ENCODE data around the gene FBLIM1.
A peak's percentile ranks its signal among the peaks of the same experiment; 100 is the strongest.
"Not testable (repeated sequence)": the region's sequence is repeated elsewhere in the genome, so short reads cannot be mapped to it uniquely, and the experiment has no call there.

The FBLIM1 gene

GRCh38 chr1:15803380-15803779 lies 44.8 kb downstream of the FBLIM1 start:
- peak; percentile 38 for TF ChIP-seq CTCF (IDR thresholded peaks at IDR 0.05; ENCODE audit: low read depth, low read length)
- TF ChIP-seq POLR2A (IDR thresholded peaks at IDR 0.05; ENCODE audit: extremely low read depth, insufficient read length) = no peak
- peak; percentile 46 for DNase-seq (ENCODE audit: low read depth)
- no peak overlapping the region for H3K4me3 ChIP-seq (ENCODE audit: low read depth, low read length)

- DNase-seq (ENCODE audit: low read depth) = no peak
- TF ChIP-seq MYC (IDR thresholded peaks at IDR 0.05; ENCODE audit: low read depth, low read length) (no peak), POLR2A (IDR thresholded peaks at IDR 0.05; ENCODE audit: extremely low read depth, insufficient read length) (no peak), MAX (IDR thresholded peaks at IDR 0.05; ENCODE audit: low read depth, low read length) (no peak), CTCF (IDR thresholded peaks at IDR 0.05; ENCODE audit: low read depth, low read length) (no peak)
- no peak overlapping the region for H3K4me3 ChIP-seq (ENCODE audit: low read depth, low read length)
Measured at GRCh38 chr1:15804060-15804459, 45.5 kb downstream of the FBLIM1 start.

- no peak overlapping the region for H3K4me3 ChIP-seq (ENCODE audit: low read depth, low read length)
- no peak for TF ChIP-seq MAX (IDR thresholded peaks at IDR 0.05; ENCODE audit: low read depth, low read length)
- TF ChIP-seq CTCF (IDR thresholded peaks at IDR 0.05; ENCODE audit: low read depth, low read length) = no peak
- TF ChIP-seq MYC (IDR thresholded peaks at IDR 0.05; ENCODE audit: low read depth, low read length) = no peak
- no peak for TF ChIP-seq POLR2A (IDR thresholded peaks at IDR 0.05; ENCODE audit: extremely low read depth, insufficient read length)
- no peak for DNase-seq (ENCODE audit: low read depth)
Measured at GRCh38 chr1:15807121-15807520, 48.5 kb downstream of the FBLIM1 start.

GRCh38 chr1:15807549-15807948 lies 49.0 kb downstream of the FBLIM1 start, which contains the start of gene UQCRHL:
Gene UQCRHL (minus strand): TSS chr1:15807649. CDS start chr1:15807649, 0 bp downstream.
- not testable (repeated sequence) for H3K4me3 ChIP-seq (ENCODE audit: low read depth, low read length); DNase-seq (ENCODE audit: low read depth)

GRCh38 chr1:15808955-15809354 lies 50.4 kb downstream of the FBLIM1 start:
- H3K4me3 ChIP-seq (ENCODE audit: low read depth, low read length) = no peak overlapping the region
- no peak for DNase-seq (ENCODE audit: low read depth)
- TF ChIP-seq CTCF (IDR thresholded peaks at IDR 0.05; ENCODE audit: low read depth, low read length) = no peak
- TF ChIP-seq MAX (IDR thresholded peaks at IDR 0.05; ENCODE audit: low read depth, low read length) = no peak
- no peak for TF ChIP-seq MYC (IDR thresholded peaks at IDR 0.05; ENCODE audit: low read depth, low read length)
- no peak for TF ChIP-seq POLR2A (IDR thresholded peaks at IDR 0.05; ENCODE audit: extremely low read depth, insufficient read length)

- no peak for DNase-seq (ENCODE audit: low read depth)
- no peak overlapping the region for H3K4me3 ChIP-seq (ENCODE audit: low read depth, low read length)
- TF ChIP-seq CTCF (IDR thresholded peaks at IDR 0.05; ENCODE audit: low read depth, low read length) = no peak
- TF ChIP-seq POLR2A (IDR thresholded peaks at IDR 0.05; ENCODE audit: extremely low read depth, insufficient read length) = no peak
- TF ChIP-seq MYC (IDR thresholded peaks at IDR 0.05; ENCODE audit: low read depth, low read length) = no peak
- no peak for TF ChIP-seq MAX (IDR thresholded peaks at IDR 0.05; ENCODE audit: low read depth, low read length)
Measured at GRCh38 chr1:15810073-15810472, 51.5 kb downstream of the FBLIM1 start.
